ENCODE measurements around the gene SVIL.

DNA sequence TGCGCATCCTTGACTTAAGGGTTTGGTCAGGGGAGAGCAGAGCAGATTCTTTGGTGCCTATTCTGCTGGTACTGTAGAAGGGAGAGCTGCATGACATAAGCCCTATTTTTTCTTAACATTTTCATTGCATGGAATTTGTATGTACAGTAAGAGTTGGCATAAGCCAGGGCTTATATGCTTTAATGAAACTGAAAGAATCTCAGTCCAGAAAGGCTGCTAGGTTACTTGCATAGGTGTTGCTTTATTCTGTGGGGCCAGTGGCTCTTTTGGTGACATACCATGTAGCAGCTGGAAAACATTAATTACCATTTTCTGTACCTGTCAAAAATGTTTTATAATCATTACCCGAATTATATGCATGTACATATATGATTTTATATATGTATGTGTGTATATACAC lies 193.8 kb downstream of the SVIL start:
- TF ChIP-seq REST (IDR thresholded peaks at IDR 0.05; ENCODE audit: low read depth) (no peak), CREB1 (IDR thresholded peaks at IDR 0.05; ENCODE audit: low read depth) (no peak), EGR1 (IDR thresholded peaks at IDR 0.05) (no peak), YY1 (IDR thresholded peaks at IDR 0.05; ENCODE audit: low read depth) (no peak)
